HG02623 (cell line): ENCODE data around the gene ZNF618.

ENCODE experiments used
- ATAC-seq: cut with Tn5 transposase; IDR thresholded peaks from one replicate; pipeline ENCODE4 v1.9.1; 2021; ENCODE audit warnings: moderate library complexity; ENCODE audit not compliant: unreplicated experiment

ZNF618 gene

DNA sequence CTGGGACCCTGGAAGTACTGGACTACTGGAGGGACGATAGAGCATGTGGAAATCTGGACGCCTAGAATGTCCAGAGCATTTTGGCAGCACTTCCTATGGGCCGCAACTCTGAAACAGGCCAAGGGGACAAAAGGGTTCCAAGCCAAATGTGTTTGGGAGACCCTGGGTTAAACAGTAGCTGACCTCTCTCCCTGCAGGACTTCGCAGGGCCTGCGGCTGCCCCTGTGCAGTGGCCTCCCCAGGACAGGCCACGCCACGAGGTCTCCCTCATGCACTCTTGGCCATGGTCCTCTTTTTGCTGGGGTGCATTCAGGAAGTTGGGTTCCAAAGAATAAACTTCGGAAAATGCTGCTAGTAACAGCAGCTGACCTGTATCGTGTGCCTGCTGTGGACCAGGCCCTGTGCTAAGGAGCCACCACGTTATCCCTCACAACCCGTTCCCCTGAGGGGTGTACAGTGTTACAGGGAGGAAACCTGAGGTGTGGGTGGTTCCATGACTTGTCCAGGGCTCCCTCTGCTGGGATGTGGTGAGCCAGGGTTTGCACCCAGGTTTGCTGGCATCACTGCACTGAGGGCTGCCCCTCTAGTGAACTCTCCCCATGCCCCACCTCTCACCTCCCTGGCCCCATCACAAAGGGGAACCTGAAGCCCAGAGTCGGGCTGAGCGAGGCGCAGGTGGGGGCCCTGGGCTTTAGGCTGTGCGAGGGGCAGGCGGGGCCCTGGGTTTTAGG lies 122.6 kb downstream of the ZNF618 start:
- no peak for ATAC-seq

DNA sequence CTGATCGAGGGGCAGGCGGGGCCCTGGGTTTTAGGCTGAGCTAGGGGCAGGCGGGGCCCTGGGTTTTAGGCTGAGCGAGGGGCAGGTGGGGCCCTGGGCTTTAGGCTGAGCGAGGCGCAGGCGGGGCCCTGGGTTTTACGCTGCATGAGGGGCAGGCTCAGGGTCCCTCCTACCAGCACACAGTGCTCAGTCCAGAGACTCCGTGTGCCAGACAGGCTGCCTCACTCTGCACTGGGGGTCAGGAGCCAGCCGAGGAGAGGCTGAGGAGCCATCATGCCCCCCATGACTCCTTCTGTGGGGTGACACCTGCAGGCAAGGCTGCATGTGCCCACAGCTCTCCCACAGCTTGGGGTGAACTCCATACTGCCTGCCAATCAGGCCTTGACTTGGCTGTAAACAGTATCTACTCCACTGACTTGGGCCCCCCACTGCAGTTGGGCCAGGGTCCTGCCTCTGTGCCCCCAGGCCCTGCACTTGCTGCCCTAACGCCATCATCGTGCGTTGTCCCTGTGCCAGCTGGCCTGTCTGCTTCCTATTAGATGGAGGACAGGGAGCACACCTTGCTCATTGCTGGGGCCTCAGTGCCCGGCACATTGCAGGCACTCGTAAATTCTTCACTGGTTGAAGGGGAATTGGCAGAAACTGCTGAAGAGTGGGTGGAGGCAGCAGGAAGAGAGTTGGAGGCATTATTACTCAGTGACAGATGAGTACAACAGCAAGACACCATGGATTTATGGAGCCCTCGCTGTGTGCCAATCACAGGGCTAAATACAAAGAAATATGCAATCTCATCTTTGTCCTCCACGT lies 123.3 kb downstream of the ZNF618 start:
- ATAC-seq, result no peak

DNA sequence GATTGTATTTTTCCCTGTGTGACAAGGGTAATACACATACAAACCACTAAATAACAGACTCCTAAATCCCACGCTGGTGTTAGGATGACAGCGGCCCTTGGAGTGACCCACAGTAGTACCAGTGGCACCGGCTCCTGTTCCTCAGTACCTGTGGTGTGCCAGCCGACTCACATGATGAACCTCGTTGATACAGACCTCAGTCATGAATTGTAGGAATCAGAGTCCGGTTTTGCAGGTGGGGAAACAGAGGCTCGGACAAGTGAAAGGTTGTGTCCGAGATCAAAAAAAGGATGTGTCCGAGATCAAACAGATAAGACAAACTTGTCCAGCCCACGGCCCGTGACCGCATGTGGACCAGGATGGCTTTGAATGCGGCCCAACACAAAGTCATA lies 124.0 kb downstream of the ZNF618 start:
- no peak for ATAC-seq

DNA sequence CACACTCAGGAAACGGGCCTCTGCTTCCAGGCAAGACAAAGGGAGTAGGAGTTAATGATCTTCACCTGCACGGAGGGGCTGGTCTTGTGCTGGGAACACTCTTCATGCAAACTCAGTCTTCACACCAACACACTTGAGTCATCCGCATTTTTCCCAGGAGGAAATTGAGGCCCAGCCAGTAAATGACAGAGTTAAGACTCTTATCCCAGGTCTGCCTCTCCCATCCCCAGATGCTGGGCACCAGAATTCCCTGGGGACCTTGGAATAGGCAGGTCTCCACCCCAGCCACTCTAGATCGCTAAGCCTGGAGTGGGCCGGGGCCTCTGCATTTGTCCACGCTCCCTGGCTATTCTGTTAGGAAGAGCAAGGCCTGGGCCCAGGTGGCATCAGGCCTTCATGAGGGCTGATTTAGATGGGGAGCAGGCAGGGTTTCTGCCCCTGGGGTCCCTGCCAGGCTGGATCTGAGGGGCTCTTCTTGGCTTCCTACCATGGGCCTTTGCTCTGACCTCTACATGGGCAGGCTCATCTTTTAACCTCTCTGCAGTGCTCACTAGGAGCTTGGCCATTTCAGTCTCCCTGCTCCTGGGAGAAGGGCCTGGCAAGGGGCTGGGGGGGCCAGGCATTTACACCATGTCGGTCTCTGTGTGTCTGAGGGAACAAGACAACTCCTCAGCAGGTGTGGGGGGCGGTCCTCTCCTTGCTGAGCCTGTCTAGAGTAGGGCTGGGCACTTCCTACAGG lies 124.7 kb downstream of the ZNF618 start:
- ATAC-seq, result no peak

DNA sequence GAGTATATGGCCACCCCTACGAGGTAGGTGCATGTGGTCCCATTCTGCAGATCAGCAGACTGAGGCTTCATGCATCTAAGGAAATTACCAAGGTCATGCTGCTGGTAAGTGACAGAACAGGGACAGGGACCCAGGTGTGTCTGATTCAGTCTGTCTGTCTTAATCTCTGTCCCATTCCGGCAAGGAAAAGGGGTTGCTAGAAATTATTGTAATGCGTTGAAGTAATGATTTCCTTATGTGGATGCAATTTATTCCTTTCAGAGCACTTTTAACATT lies 125.2 kb downstream of the ZNF618 start:
- no peak for ATAC-seq

DNA sequence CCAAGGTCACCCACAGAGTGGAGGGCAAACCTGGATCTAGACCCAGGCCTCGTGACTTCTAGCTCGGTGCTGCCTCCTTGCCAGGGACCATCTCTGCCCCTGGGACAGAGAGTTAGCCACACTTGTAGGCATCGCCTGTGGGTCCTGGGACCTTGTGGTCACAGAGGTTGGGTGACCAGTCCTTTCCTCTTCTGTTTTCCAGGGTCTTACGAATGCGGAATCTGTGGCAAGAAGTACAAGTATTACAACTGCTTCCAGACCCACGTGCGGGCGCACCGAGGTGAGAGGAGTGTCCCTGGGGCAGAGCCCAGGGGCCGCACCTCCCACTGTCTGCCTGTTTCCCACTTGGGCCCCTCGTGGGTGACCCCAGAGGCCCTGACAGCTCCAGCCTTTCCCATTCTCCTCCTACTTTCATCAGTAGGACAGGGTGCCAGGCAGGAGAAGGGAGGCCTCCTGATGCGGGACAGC lies 125.7 kb downstream of the ZNF618 start:
- ATAC-seq, result no peak

DNA sequence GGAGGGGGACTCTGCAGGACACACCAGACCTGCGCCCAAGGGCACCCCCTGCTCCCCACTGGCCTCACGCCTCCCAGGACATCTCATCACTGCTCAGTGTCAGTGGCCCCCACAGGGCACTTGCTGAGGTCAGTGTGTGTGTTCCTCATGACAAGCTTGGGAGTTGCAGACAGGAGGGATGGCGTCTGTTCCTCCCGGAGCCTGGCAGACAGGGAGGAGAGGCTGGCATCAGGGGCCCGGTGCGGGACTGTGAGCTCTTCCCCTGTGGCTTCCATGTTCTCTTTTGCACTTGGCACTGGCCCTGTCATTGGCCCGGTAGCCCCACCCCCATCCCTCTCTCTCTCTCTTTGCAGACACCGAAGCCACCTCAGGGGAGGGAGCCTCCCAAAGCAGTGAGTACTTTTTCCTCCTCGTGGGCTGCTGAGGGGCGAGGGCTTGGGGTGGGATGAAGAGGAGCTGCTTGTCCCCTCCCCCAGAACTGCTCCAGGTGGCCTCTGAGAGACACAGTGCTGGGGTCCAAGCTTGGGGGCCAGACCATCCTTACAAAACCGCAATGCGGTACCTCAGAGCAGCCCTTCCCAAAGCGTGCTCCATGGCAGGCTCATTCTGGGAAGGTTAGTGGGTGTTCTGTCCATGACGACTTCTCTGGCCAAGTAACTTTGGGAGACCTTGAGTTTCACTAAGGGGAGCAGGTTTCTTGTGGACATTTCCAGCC lies 126.3 kb downstream of the ZNF618 start:
- ATAC-seq, result no peak

DNA sequence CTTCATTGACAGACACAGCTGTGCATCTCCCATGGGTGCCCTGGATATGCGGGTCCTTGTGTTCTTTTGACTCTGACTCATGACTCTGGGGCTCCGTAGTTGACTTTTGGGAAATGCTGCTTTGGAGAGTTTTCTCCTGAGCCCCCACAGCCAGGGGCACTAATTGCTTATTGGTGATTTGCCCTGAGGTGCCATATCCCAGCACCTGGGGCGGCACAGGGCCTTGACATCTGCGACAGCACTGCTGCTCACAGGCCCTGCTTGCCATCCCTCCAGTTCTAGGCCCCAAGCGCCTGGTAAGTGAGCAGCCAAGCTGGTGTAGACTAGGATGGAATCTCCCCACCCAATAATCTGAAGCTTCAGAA lies 126.9 kb downstream of the ZNF618 start:
- ATAC-seq, result no peak

DNA sequence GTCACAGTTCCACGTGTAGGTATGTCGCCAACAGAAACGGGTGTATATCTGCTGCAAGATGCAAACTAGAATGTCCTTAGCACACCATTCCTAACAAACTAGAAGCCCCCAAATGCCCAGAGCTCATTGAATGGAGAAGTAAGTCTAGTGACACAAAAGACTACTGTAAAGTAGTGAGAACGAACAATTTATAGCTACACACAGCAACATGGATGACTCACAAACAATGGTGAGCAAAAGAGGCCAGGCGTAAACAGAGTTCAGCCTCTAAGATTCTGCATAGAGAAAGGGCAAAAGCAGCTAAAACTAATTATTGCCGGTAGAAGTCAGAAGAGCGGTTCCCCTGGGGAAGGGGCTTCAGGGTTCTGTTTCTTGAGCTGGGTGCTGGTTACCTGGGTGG lies 127.2 kb downstream of the ZNF618 start:
- ATAC-seq, result no peak

DNA sequence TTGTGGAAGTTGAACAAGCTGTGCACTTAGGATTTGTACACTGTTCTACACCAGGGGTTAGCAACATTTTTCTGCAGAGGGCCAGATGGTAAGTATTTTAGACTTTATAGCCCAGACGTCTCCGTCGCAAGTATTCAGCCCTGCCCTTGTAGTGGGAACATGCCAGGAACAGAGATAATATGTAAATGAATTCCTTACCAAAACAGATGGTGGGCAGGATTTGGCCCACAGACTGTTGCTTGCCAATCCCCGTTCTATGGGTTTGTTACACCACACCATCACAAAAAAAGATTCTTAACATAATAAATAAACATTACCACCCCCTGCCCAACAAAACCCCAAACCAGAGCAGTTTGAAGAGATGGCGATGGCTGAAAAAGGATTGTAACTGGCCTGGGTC lies 127.6 kb downstream of the ZNF618 start:
- no peak for ATAC-seq

DNA sequence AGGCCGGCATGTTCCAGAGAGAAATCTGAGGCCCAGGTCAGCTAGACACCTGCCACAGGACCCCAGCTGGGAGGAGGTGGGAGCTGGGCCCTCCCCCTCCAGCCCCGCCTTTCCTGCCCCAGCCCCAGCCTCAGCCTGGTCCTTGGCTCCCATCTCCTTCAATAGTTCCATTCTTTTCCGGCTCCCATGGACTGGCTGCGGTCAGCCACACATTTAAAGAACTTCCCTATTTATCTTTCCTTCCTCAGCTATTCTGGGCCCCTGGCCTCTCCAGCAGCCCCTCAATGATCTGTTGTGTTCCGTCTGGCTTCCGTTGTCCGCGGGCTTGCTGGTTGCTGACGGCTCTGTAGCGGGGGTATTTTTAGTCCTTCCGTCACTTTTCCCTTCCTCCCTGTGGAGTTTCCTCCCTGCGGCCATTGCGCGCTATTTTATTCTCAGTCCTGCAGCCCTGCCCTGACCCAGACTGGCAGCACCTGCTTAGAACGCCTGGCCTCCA lies 128.2 kb downstream of the ZNF618 start:
- ATAC-seq, result no peak

DNA sequence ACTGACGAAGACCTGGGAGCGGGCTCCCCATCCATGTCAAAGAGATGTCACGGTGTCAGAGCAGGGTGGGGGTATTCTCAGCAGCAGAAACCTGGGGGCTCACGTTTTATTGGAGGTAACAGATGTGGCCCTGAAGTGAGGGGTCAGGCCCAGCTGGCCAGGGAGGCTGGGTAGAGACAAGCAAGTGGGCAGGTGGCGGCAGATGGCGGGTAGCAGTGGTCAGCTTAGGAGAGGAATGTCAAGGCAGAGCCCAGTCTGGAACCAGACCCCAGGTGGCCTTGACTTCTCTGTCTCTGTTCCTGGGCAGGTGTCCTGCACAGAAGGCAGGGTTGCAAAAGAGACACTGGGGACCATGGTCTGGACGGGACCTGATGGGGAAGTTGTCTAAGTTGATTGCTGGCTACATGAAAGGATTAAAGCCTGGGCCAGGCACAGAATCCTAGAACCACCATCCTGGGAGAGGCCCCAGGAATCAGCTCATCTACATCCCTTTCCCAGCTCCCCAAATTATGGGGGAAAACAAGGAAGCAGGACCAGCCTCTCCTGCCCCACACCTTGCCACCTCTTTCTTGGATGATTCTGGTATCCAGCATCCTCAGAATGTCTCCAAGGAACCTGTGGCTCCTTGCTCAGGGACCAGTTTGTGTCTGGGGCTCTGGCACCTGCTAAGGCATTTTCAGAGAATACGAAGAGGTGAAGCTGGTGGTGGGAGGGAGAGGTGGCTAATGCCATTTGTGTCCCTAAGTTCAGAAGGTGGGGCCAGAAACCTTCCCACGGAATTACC lies 129.5 kb downstream of the ZNF618 start:
- ATAC-seq, result no peak

DNA sequence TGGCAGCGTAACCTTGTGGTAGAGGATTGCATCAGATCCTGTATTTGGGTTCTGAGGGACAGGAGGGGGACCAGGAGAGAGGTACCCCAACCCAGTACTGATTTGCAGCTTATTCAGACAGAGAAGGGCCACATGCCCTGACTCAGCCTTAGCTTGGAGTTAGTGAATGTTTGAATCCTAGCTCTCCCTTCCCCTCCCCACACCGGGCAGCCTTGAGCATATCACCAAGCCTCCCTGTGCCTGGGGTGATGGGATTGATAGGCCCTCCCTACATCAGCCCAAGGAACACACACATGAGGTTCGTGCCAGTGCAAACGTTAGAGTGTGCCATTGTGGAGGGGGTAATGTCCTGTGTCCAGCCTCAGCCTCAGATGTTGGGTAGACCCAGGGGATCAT lies 130.0 kb downstream of the ZNF618 start:
- no peak for ATAC-seq

DNA sequence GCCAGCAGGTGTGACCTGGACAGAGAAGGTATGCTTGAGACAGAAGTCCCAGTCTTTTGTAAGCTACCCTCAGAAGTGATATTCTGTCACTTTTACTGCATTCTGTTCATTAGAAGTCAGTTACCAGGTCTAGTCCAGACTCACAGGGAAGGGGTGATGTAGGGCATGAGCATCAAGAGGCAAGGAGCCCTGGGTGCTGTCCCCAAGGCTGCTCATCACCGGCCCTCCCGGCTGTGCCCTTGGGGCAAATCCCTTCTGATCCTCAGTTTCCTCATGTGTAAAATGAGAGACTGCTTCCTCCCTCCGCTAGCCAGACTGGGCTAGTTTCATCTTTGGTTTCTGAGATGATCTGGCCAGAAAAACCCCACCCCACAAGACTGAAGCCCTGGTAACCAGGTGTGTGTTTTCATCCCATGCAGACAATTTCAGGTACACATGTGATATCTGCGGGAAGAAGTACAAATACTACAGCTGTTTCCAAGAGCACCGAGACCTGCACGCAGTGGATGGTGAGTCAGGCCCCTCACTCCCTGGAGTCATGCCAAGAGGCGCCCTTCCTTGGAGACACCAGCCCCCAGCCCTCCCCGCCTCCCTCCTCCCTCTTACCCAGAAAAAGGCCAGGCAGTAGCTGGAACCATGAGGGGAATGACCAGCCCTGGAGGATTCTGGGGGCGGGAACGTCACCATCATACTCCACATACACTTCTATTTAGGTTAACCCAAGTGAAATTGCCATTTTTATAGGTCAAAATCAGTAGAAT lies 131.0 kb downstream of the ZNF618 start:
- ATAC-seq, result no peak

DNA sequence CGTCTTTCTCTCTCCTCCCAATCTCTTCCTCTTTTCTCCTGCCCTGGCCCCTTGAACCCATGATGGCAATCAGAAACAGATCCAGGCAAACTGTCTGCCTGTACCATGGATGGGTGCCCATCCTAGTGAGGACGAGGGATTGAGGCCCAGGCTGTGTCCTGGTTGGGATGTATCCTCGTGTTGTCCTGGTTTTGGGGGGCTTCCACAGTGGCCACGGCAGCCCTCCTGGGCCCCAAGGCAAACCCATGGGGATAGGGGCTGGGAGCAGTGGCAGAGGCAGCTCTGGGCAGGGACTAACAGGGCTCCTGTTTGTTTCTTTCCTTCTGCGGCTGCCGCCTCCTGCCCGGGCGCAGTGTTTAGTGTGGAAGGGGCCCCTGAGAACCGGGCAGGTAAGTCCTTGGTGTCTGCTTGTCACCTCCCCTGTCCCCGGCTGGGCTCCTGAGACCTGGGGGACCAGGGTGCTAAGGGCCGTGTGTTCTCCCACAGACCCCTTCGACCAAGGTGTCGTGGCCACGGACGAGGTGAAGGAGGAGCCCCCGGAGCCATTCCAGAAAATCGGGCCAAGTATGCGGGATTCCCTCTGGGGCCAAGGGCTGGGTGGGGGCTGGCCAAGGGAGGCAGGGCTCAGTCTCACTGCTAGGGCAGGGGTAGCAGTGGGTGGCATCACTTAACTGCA lies 132.0 kb downstream of the ZNF618 start:
- no peak for ATAC-seq

DNA sequence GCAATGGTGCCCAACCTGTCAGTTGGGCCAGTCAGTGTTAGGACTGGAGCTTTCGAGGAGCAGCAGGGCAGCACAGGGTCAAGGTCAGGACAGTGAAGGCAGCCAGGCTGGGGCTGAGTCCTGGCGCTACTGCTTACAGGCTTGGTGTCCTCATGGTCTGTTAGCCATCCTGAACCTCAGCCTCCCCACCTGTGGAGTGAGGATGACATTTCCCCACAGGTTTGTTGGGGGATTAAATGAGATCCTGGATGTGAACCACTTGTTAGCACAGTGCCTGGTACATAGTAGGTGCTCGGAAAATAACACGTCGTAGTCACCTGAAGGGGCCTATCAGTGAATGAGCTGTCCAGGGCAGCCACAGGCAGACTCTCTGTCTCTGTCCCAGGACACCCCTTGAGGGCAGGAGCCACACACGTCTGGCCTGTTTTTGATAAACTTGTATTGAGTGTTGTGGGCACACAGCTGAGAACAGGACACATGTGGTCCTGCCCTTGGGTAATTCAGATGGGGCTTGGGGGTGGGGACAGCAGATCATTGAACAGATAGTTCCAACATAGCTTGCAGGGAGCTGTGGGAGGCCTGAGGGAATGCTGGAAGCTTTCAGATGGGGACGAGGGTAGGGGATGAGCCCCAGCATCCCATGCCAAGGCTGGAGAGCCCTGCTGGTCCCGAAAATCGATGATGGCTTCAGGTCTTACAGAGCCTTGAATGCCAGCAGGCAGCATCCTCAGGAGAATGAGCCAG lies 132.7 kb downstream of the ZNF618 start:
- ATAC-seq, result no peak

DNA sequence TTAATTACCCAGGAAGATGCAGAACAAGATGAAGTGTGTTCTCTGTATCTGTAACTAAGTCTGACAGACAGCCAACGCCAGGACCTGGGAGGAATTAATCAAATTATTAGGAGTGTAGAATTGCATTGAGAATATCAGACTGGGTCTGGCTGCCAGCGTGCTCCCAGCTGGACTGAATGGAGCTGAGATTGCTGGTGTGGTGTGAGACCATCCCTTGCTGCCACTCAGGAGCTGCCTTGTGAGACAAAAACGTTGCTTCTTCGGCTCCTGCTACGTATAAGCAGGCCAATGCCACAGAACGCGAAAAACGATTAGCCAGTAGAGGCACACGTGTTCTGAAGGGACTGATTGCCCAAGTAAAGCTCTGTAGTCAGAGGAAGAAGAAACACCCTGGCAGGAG lies 135.2 kb downstream of the ZNF618 start:
- ATAC-seq, result no peak

DNA sequence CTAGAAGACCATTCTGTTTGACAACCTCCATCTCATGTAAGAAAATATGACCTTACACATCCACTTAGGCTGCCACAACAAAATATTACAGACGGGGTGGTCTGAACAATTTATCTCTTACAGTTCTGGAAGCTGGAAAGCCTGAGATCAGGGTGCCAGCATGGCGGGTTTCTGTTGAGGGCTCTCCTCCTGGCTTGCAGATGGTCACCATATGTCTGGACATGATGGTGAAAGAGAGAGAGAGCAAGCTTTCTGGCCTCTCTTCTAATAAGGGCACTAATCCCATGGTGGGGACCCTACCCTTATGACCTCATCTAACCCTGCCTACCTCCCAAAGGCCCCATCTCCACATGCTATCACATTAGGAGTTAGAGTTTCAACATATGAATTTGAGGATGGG lies 136.0 kb downstream of the ZNF618 start:
- ATAC-seq, result no peak
